ENCODE data around the gene ARHGDIA.

- TF ChIP-seq BRCA1 (IDR thresholded peaks at IDR 0.05; ENCODE audit: low read depth, low read length) (no peak), JUND (IDR thresholded peaks at IDR 0.05; ENCODE audit: low read length) (no peak), YY1 (IDR thresholded peaks at IDR 0.05; ENCODE audit: low read depth, low read length) (no peak), ZNF274 (IDR thresholded peaks at IDR 0.05; ENCODE audit: borderline replicate concordance, extremely low read depth, low read length) (no peak), GTF2F1 (IDR thresholded peaks at IDR 0.05; ENCODE audit: borderline replicate concordance, low read depth, low read length) (no peak), FOSL1 (IDR thresholded peaks at IDR 0.05; ENCODE audit: insufficient read depth, low read depth, low read length) (no peak), TCF12 (IDR thresholded peaks at IDR 0.05; ENCODE audit: low read depth, low read length) (no peak), JUN (IDR thresholded peaks at IDR 0.05; ENCODE audit: low read depth, low read length) (no peak), PHF8 (conservative IDR thresholded peaks at IDR 0.05; ENCODE audit: low read depth, low read length) (no peak)
- TF ChIP-seq, protein P1, sequence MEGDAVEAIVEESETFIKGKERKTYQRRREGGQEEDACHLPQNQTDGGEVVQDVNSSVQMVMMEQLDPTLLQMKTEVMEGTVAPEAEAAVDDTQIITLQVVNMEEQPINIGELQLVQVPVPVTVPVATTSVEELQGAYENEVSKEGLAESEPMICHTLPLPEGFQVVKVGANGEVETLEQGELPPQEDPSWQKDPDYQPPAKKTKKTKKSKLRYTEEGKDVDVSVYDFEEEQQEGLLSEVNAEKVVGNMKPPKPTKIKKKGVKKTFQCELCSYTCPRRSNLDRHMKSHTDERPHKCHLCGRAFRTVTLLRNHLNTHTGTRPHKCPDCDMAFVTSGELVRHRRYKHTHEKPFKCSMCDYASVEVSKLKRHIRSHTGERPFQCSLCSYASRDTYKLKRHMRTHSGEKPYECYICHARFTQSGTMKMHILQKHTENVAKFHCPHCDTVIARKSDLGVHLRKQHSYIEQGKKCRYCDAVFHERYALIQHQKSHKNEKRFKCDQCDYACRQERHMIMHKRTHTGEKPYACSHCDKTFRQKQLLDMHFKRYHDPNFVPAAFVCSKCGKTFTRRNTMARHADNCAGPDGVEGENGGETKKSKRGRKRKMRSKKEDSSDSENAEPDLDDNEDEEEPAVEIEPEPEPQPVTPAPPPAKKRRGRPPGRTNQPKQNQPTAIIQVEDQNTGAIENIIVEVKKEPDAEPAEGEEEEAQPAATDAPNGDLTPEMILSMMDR (IDR thresholded peaks at IDR 0.05; ENCODE audit: control extremely low read depth in 1 of 3, insufficient read depth in 1 of 3, low read depth in 1 of 3, low read length in 3 of 3), result no peak
- TF ChIP-seq, protein P2, sequence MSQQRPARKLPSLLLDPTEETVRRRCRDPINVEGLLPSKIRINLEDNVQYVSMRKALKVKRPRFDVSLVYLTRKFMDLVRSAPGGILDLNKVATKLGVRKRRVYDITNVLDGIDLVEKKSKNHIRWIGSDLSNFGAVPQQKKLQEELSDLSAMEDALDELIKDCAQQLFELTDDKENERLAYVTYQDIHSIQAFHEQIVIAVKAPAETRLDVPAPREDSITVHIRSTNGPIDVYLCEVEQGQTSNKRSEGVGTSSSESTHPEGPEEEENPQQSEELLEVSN (IDR thresholded peaks at IDR 0.05), result no peak
Observed at GRCh38 chr17:81846743-81847689, 24.1 kb downstream of the ARHGDIA start.
